Esophagus (tissue), 2 donors: ENCODE measurements around the gene SLC26A4. TPM values are rescaled to one million over a fixed set of nuclear protein-coding genes. Genes with fewer than 3 reads are reported as not detected.

ENCODE experiments used
- H3K27ac ChIP-seq, 2 donors: one replicate each; pipeline ENCODE4 v1.5.1; 2013; ENCODE audit warnings: low read depth in 2 of 2, mild to moderate bottlenecking in 2 of 2, inconsistent platforms in 1 of 2, low read length in 1 of 2, moderate library complexity in 1 of 2
- H3K27me3 ChIP-seq, 2 donors: one replicate each; pipeline ENCODE4 v1.6.1; 2013; ENCODE audit warnings: low read length in 2 of 2, control low read depth in 1 of 2, mild to moderate bottlenecking in 1 of 2; ENCODE audit not compliant: insufficient read depth in 2 of 2, control insufficient read depth in 1 of 2
- H3K36me3 ChIP-seq, 2 donors: one replicate each; pipeline ENCODE4 v1.6.1; 2013; ENCODE audit warnings: low read length in 1 of 2; ENCODE audit not compliant: control insufficient read depth in 2 of 2, insufficient read depth in 2 of 2
- H3K4me1 ChIP-seq, 2 donors: one replicate each; pipeline ENCODE4 v1.6.1; 2013; ENCODE audit warnings: low read length in 1 of 2; ENCODE audit not compliant: control insufficient read depth in 2 of 2, insufficient read depth in 2 of 2
- H3K4me3 ChIP-seq, 2 donors: one replicate each; pipeline ENCODE4 v1.5.1; 2013; ENCODE audit warnings: low read length in 2 of 2, mild to moderate bottlenecking in 2 of 2, low read depth in 1 of 2, moderate library complexity in 1 of 2
- H3K9me3 ChIP-seq, 2 donors: one replicate each; pipeline ENCODE4 v1.6.1; 2013; ENCODE audit warnings: mild to moderate bottlenecking in 2 of 2, low read depth in 1 of 2, low read length in 1 of 2, moderate library complexity in 1 of 2; ENCODE audit not compliant: control insufficient read depth in 2 of 2, insufficient read depth in 1 of 2
- WGBS, 2 donors: extraction: QIAGEN DNeasy Blood & Tissue Kit; methylation state at CpG; one replicate each; pipeline ENCODE4 v1.1.7; 2013; 5-methylcytosine and 5-hydroxymethylcytosine counted together
- polyA plus RNA-seq, 2 donors: library from polyadenylated mRNA; stranded (reverse); fragments of 200-250 nt; gene quantifications; one replicate each; pipeline ENCODE4 v1.2.3, GENCODE V29; 2013
- donor health status: healthy with polysubstance abuse.
- donor health status: Bipolar disorder and iron deficiency.

The SLC26A4 gene
- polyA plus RNA-seq, 2 donors, result 0.02 to 0.06 TPM

DNA sequence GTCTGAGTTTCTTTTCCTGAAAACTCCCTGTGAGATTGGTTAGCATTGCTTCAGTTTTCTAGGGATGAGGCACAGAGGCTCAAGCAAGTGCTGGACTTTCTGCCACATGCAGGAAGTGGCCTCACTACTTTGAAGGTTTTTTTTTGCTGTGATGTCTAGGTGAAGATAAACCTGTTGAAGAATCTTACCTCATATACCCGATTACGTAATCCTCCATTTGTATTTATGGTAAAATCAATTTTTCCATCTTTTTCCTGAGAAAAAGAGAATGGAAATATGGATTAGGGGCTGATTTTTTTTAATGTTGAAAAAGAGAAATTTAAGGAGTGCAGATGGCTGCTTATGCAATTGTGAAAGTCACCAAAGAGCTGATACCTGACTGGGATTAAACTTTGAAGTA is 106.8 kb downstream of the SLC26A4 start:
- no peak overlapping the region for H3K27ac ChIP-seq
- WGBS, 2 donors, result 93 to 95% methylated on average over 2 of the region's 2 CpGs
- H3K9me3 ChIP-seq, result no peaks in the 10 kb centered on the region
- H3K4me1 ChIP-seq, result no peaks in the 10 kb centered on the region
- H3K36me3 ChIP-seq, result no peaks in the 10 kb centered on the region
- no peak overlapping the region for H3K4me3 ChIP-seq
- no peaks in the 10 kb centered on the region for H3K27me3 ChIP-seq

Other genes with a start within 250 kb of the SLC26A4 start
- gene GPR22, start 190.8 kb upstream of the SLC26A4 start, polyA plus RNA-seq, result not detected
- 1 to 10 TPM; 4.3 to 7.2 TPM for gene COG5, start 96.9 kb upstream of the SLC26A4 start, polyA plus RNA-seq
- gene DUS4L, start 96.9 kb upstream of the SLC26A4 start, polyA plus RNA-seq, result 1 to 10 TPM; 3.5 to 4.0 TPM
- 10 to 100 TPM; 46.4 to 49.0 TPM for gene BCAP29, start 80.6 kb upstream of the SLC26A4 start, polyA plus RNA-seq
- 1 to 10 TPM; 4.2 to 6.5 TPM for gene CBLL1, start 83.3 kb downstream of the SLC26A4 start, polyA plus RNA-seq
- gene SLC26A3, start 142.4 kb downstream of the SLC26A4 start, polyA plus RNA-seq, result under 1 TPM; 0.01 to 0.18 TPM
- 10 to 100 TPM in 1 of 2 donors, 1 to 10 TPM in 1; 9.3 to 74.6 TPM for gene DLD, start 230.4 kb downstream of the SLC26A4 start, polyA plus RNA-seq